Pancreas (tissue), 10 donors: ENCODE measurements around the gene BRSK1. TPM values are rescaled to one million over a fixed set of nuclear protein-coding genes. Genes with fewer than 3 reads are reported as not detected.
A peak's percentile ranks its signal among the peaks of the same experiment; 100 is the strongest.

Source experiments
- ATAC-seq, 4 donors: fragments of 200-7000 bp; cut with Tn5 transposase; one replicate each; pipeline versions ENCODE4 v1.8.0 to v1.9.1; 2020; ENCODE audit warnings: mild to moderate bottlenecking in 4 of 4, moderate library complexity in 4 of 4
- DNase-seq, 6 donors: peaks; one replicate each; pipeline ENCODE4 v3.0.0-alpha.2; 2020
- FAIRE-seq: peaks from 2 replicates; lab custom pipeline; 2012; peaks lifted over from hg19 to GRCh38; lab: Jason Lieb, UNC
- H3K27ac ChIP-seq, 4 donors: fragments of 200-600 bp; sonication (generic); 1 replicate in 3 of 4; 2 replicates in 1 of 4; pipeline versions ENCODE4 v1.5.0 to v1.8.0; 2020
- H3K27me3 ChIP-seq, 4 donors: fragments of 200-600 bp; one replicate each; pipeline ENCODE4 v1.8.0; 2021
- H3K36me3 ChIP-seq, 3 donors: fragments of 200-600 bp; sonication (generic) in 1 of 3; one replicate each; pipeline versions ENCODE4 v1.5.0 to v1.8.0; 2020 to 2021
- H3K4me1 ChIP-seq, 3 donors: fragments of 200-600 bp; one replicate each; pipeline ENCODE4 v1.8.0; 2021
- H3K4me3 ChIP-seq, 4 donors: fragments of 200-600 bp; sonication (generic) in 2 of 4; one replicate each; pipeline versions ENCODE4 v1.5.0 to v1.8.0; 2020 to 2021
- H3K9me3 ChIP-seq, 4 donors: fragments of 200-600 bp; one replicate each; pipeline ENCODE4 v1.8.0; 2021
- CTCF ChIP-seq, 4 donors: fragments of 200-600 bp; sonication (generic) in 3 of 4; IDR thresholded peaks; one replicate each; pipeline versions ENCODE4 v1.5.0 to v1.8.0; 2021; ENCODE audit warnings: antibody characterized with exemption in 4 of 4
- WGBS, 2 donors: extraction: QIAGEN DNeasy Blood & Tissue Kit; methylation state at CpG; one replicate each; pipeline ENCODE4 v1.1.7; 2013; 5-methylcytosine and 5-hydroxymethylcytosine counted together
- intact Hi-C, 3 donors: fragments of 100-400 bp; cut with DNase I; formaldehyde crosslinking; loops; one replicate each; pipeline versions ENCODE4 v1.11.1 to v1.14.2; 2022
- polyA plus RNA-seq, 2 donors: library from polyadenylated mRNA; stranded (reverse); fragments of 200-250 nt; gene quantifications; one replicate each; pipeline ENCODE4 v1.2.3, GENCODE V29; 2013
- total RNA-seq, 6 donors: library from RNA; stranded (reverse); fragmentation: NEBNext Ultra II Directional in 4 of 6; extraction: Animal tissue kit (Norgen Biotek cat#: 25700) in 4 of 6; gene quantifications; one replicate each; pipeline versions ENCODE4 v1.2.1 to v1.2.4, GENCODE V29; 2021 to 2023
- donor health status: healthy with polysubstance abuse.
- donor health status: DM: no; HTN: no; CAD: no; lungs with moderate emphysema.
- donor health status: DM: no; HTN: no; CAD: no.
- donor health status: control.
- donor health status: control.
- donor health status: Bipolar disorder and iron deficiency.
- donor health status: DM: yes; HTN: yes; CAD: no.
- donor health status: DM: no; HTN: no; CAD: no.
- donor health status: DM: no; HTN: no; CAD: no.
- donor health status: DM: yes; HTN: yes; CAD: no.

Gene BRSK1
- total and polyA plus RNA-seq, 8 donors = 0.46 to 9.2 (median 2.0) TPM

- TF ChIP-seq CTCF (IDR thresholded peaks at IDR 0.05) = no peak
- no peak for ATAC-seq
- peak in 1 of 6 donors; percentile 48 for DNase-seq
Observed at GRCh38 chr19:55348317-55349034, 64.7 kb downstream of the BRSK1 start.

GRCh38 chr19:55350620-55351315 is 67.0 kb downstream of the BRSK1 start:
- ATAC-seq (no peak), FAIRE-seq (no peak), DNase-seq (no peak)
- Histone ChIP-seq H3K27me3 (peaks cover 0 to 5% (median 0%) of the 10 kb centered on the region in 4 donors), H3K4me1 (peaks cover 0 to 3% (median 0%) of the 10 kb centered on the region in 3 donors), H3K4me3 (no peak overlapping the region), H3K9me3 (no peaks in the 10 kb centered on the region), H3K36me3 (no peaks in the 10 kb centered on the region), H3K27ac (no peak overlapping the region)
- WGBS, 2 donors = 58 to 59% methylated on average over 11 of the region's 11 CpGs
- intact Hi-C loops = no loop called here
- TF ChIP-seq CTCF (IDR thresholded peaks at IDR 0.05) = no peak

More at GRCh38 chr19:55348317-55349034, 64.7 kb downstream of the BRSK1 start:
- Histone ChIP-seq H3K27me3 (peaks cover 0 to 2% (median 0%) of the 10 kb centered on the region in 4 donors), H3K9me3 (no peaks in the 10 kb centered on the region), H3K4me1 (peaks cover 0 to 1% (median 0%) of the 10 kb centered on the region in 3 donors), H3K36me3 (no peaks in the 10 kb centered on the region), H3K27ac (no peak overlapping the region), H3K4me3 (no peak overlapping the region)
- WGBS, 2 donors = 78% methylated on average over 22 of the region's 22 CpGs
- FAIRE-seq = no peak
- intact Hi-C loops = no loop called here

- no peak for TF ChIP-seq CTCF (IDR thresholded peaks at IDR 0.05)
- H3K4me3 ChIP-seq = no peak overlapping the region
- FAIRE-seq (no peak), ATAC-seq (no peak), DNase-seq (no peak)
- H3K36me3 ChIP-seq = no peaks in the 10 kb centered on the region
- intact Hi-C loops = no loop called here
- peaks cover 0 to 5% (median 0%) of the 10 kb centered on the region in 4 donors for H3K27me3 ChIP-seq
- peaks cover 0 to 3% (median 0%) of the 10 kb centered on the region in 3 donors for H3K4me1 ChIP-seq
- H3K27ac ChIP-seq = no peak overlapping the region
- H3K9me3 ChIP-seq = no peaks in the 10 kb centered on the region
- 61 to 66% methylated on average over 6 of the region's 6 CpGs for WGBS, 2 donors
Observed at GRCh38 chr19:55352040-55352439, 68.2 kb downstream of the BRSK1 start.

- WGBS, 2 donors = 42 to 44% methylated on average over 25 of the region's 25 CpGs
- FAIRE-seq = no peak
- no peak for ATAC-seq
- TF ChIP-seq CTCF (IDR thresholded peaks at IDR 0.05) = no peak
- H3K36me3 ChIP-seq = no peaks in the 10 kb centered on the region
- H3K27me3 ChIP-seq = peaks cover 0 to 5% (median 0%) of the 10 kb centered on the region in 4 donors
- H3K4me1 ChIP-seq = peaks cover 0 to 3% (median 0%) of the 10 kb centered on the region in 3 donors
- no peak overlapping the region for H3K4me3 ChIP-seq
- H3K27ac ChIP-seq = no peak overlapping the region
- intact Hi-C loops = no loop called here
- no peak for DNase-seq
- H3K9me3 ChIP-seq = no peaks in the 10 kb centered on the region
Observed at GRCh38 chr19:55352549-55353145, 68.8 kb downstream of the BRSK1 start.
